ENCODE measurements around the gene TP53TG5.

TP53TG5 gene

GRCh38 chr20:45345104-45345936 is 32.8 kb downstream of the TP53TG5 start:
- DNase-seq (ENCODE audit: low spot score), result no peak

- peak; percentile 45 for DNase-seq (ENCODE audit: low spot score)
These were observed 33.8 kb downstream of the TP53TG5 start for GRCh38 chr20:45344168-45344860.

- no peak for DNase-seq (ENCODE audit: low spot score)
These were observed 34.5 kb downstream of the TP53TG5 start for GRCh38 chr20:45343532-45344167.

- DNase-seq (ENCODE audit: low spot score), result no peak
These were observed 35.1 kb downstream of the TP53TG5 start for GRCh38 chr20:45342855-45343531.

GRCh38 chr20:45341939-45342854 is 35.9 kb downstream of the TP53TG5 start:
- peak; percentile 64 for DNase-seq (ENCODE audit: low spot score)

- DNase-seq (ENCODE audit: low spot score), result no peak
These were observed 36.6 kb downstream of the TP53TG5 start for GRCh38 chr20:45341579-45341938.

GRCh38 chr20:45340951-45341350 is 37.2 kb downstream of the TP53TG5 start:
- no peak for DNase-seq (ENCODE audit: low spot score)

- no peak for DNase-seq (ENCODE audit: low spot score)
These were observed 37.8 kb downstream of the TP53TG5 start for GRCh38 chr20:45340236-45340847.

GRCh38 chr20:45339799-45340198 is 38.3 kb downstream of the TP53TG5 start:
- no peak for DNase-seq (ENCODE audit: low spot score)

GRCh38 chr20:45339084-45339483 is 39.0 kb downstream of the TP53TG5 start:
- DNase-seq (ENCODE audit: low spot score), result no peak

GRCh38 chr20:45338121-45339030 is 39.7 kb downstream of the TP53TG5 start:
- no peak for DNase-seq (ENCODE audit: low spot score)

GRCh38 chr20:45337367-45338120 is 40.6 kb downstream of the TP53TG5 start:
- no peak for DNase-seq (ENCODE audit: low spot score)

- no peak for DNase-seq (ENCODE audit: low spot score)
These were observed 41.4 kb downstream of the TP53TG5 start for GRCh38 chr20:45336530-45337366.

- no peak for DNase-seq (ENCODE audit: low spot score)
These were observed 47.6 kb downstream of the TP53TG5 start for GRCh38 chr20:45330476-45330875.

GRCh38 chr20:45329497-45330319 is 48.4 kb downstream of the TP53TG5 start:
- no peak for DNase-seq (ENCODE audit: low spot score)

- DNase-seq (ENCODE audit: low spot score), result no peak
These were observed 49.7 kb downstream of the TP53TG5 start for GRCh38 chr20:45328451-45328850.

GRCh38 chr20:45325371-45325770 is 52.8 kb downstream of the TP53TG5 start:
- DNase-seq (ENCODE audit: low spot score), result no peak
